Nephron (organoid): ENCODE measurements around the gene PDIA2.

ENCODE experiments used
- H3K27ac Mint-ChIP-seq, 3 experiments: 2 replicates each; pipeline ENCODE4 v1.8.0; 2020; ENCODE audit warnings: mixed read lengths in 3 of 3, mild to moderate bottlenecking in 2 of 3, moderate library complexity in 1 of 3
- H3K27me3 Mint-ChIP-seq: 2 replicates; pipeline ENCODE4 v1.8.0; 2021; ENCODE audit warnings: low read depth, mild to moderate bottlenecking, moderate library complexity, mixed read lengths
- H3K36me3 Mint-ChIP-seq: 2 replicates; pipeline ENCODE4 v1.8.0; 2020; ENCODE audit warnings: low read depth, mixed read lengths
- H3K4me1 Mint-ChIP-seq: 2 replicates; pipeline ENCODE4 v1.8.0; 2020; ENCODE audit warnings: mixed read lengths
- H3K4me3 Mint-ChIP-seq, 3 experiments: 2 replicates each; pipeline ENCODE4 v1.8.0; 2020; ENCODE audit warnings: mild to moderate bottlenecking in 3 of 3, mixed read lengths in 3 of 3, moderate library complexity in 2 of 3
- H3K9me3 Mint-ChIP-seq: 2 replicates; pipeline ENCODE4 v1.8.0; 2020; ENCODE audit warnings: mixed read lengths
- TF ChIP-seq, protein P1 (sequence below), 3 experiments: fragments of 200-600 bp; sonication (generic); IDR thresholded peaks; one replicate each; pipeline ENCODE4 v1.5.0; 2021; ENCODE audit warnings: antibody characterized with exemption in 3 of 3; ENCODE audit not compliant: unreplicated experiment in 3 of 3

PDIA2 gene

DNA sequence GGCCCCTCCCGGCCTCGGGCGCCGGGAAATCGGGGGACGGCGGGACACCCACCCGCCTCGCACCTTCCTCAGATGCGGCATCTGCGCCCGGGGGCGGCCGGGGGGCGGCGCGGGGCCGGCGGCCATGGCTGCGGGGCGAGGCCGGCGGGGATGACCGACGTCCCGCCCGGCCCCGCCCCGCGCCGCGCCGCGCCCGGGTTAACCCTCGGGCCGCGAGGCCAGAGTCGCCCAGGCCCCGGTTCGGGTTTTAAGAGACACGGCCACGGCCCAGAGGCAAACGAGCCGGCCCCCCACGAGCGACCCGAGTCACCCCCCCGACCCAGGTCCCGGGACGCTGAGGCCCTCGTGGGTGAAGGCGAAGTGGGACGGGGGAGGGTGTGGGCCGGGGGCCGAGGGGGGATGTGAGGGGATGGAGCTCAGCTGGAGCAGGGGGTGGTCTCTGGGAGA, 7.2 kb upstream of the PDIA2 start, which contains the start of gene RGS11:
RGS11 (minus strand) TSS at position 159 of the 447 bp plus-strand sequence; CDS start at position 126, 33 bp downstream.
- Mint-ChIP-seq H3K4me3 (peak within 1 kb of the TSS; percentile 77 to 80 (median 80)), H3K4me1 (no peaks in the 10 kb centered on the region), H3K27ac (no peak within 1 kb of the TSS), H3K9me3 (no peaks in the 10 kb centered on the region), H3K36me3 (no peaks in the 10 kb centered on the region), H3K27me3 (peaks cover 42% of the 10 kb centered on the region)
- TF ChIP-seq, protein P1, sequence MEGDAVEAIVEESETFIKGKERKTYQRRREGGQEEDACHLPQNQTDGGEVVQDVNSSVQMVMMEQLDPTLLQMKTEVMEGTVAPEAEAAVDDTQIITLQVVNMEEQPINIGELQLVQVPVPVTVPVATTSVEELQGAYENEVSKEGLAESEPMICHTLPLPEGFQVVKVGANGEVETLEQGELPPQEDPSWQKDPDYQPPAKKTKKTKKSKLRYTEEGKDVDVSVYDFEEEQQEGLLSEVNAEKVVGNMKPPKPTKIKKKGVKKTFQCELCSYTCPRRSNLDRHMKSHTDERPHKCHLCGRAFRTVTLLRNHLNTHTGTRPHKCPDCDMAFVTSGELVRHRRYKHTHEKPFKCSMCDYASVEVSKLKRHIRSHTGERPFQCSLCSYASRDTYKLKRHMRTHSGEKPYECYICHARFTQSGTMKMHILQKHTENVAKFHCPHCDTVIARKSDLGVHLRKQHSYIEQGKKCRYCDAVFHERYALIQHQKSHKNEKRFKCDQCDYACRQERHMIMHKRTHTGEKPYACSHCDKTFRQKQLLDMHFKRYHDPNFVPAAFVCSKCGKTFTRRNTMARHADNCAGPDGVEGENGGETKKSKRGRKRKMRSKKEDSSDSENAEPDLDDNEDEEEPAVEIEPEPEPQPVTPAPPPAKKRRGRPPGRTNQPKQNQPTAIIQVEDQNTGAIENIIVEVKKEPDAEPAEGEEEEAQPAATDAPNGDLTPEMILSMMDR (IDR thresholded peaks at IDR 0.05; ENCODE audit: unreplicated experiment in 3 of 3), result no peak

DNA sequence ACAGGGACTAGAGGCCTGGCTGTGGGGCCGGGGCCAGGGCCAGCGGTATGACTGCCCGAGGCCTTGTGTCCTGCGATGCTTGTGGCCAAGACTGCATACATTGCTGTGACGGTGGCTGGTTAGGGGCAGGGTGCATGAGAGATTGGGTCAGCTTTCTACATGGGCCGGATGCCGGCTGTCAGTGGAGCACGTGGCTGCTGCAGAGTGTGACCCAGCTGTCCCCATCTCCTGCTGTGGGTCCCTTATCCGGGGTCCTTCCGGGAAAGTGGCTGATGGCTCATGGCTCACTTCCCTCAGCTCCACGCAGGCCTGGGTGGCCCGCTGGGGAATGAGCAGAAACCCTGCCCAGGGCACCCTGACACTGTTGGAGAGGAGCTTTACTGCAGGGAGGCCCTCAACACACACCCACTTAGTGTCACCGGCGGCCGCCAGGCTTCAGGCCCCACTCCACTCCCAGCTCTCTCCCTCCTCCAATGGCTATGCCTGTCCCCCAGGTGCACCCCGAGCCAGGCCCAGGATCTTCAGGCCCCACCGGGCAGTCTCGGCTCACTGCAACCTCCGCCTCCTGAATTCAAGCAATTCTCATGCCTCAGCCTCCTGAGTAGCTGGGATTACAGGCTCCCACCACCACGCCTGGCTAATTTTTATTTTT, 6.4 kb upstream of the PDIA2 start:
- H3K4me1 Mint-ChIP-seq, result no peaks in the 10 kb centered on the region
- no peaks in the 10 kb centered on the region for H3K36me3 Mint-ChIP-seq
- no peak overlapping the region for H3K27ac Mint-ChIP-seq
- peaks cover 50% of the 10 kb centered on the region for H3K27me3 Mint-ChIP-seq
- peak overlapping the region; percentile 77 to 80 (median 80) for H3K4me3 Mint-ChIP-seq
- no peaks in the 10 kb centered on the region for H3K9me3 Mint-ChIP-seq
- TF ChIP-seq, protein P1 (IDR thresholded peaks at IDR 0.05; ENCODE audit: unreplicated experiment in 3 of 3), result no peak

- H3K4me3 Mint-ChIP-seq, result peak overlapping the region; percentile 16 to 60 (median 20)
- peaks cover 49% of the 10 kb centered on the region for H3K27me3 Mint-ChIP-seq
- H3K9me3 Mint-ChIP-seq, result no peaks in the 10 kb centered on the region
- TF ChIP-seq, protein P1 (IDR thresholded peaks at IDR 0.05; ENCODE audit: unreplicated experiment in 3 of 3), result no peak
- H3K4me1 Mint-ChIP-seq, result no peaks in the 10 kb centered on the region
- no peak overlapping the region for H3K27ac Mint-ChIP-seq
- no peaks in the 10 kb centered on the region for H3K36me3 Mint-ChIP-seq
Observed at GRCh38 chr16:278863-279366, 4.0 kb upstream of the PDIA2 start.

- no peaks in the 10 kb centered on the region for H3K9me3 Mint-ChIP-seq
- no peaks in the 10 kb centered on the region for H3K36me3 Mint-ChIP-seq
- no peak overlapping the region for H3K27ac Mint-ChIP-seq
- H3K27me3 Mint-ChIP-seq, result peaks cover 49% of the 10 kb centered on the region
- peak overlapping the region; percentile 10 to 60 (median 31) for H3K4me3 Mint-ChIP-seq
- H3K4me1 Mint-ChIP-seq, result no peaks in the 10 kb centered on the region
- TF ChIP-seq, protein P1 (IDR thresholded peaks at IDR 0.05; ENCODE audit: unreplicated experiment in 3 of 3), result no peak
Observed at GRCh38 chr16:279531-279930, 3.4 kb upstream of the PDIA2 start.

DNA sequence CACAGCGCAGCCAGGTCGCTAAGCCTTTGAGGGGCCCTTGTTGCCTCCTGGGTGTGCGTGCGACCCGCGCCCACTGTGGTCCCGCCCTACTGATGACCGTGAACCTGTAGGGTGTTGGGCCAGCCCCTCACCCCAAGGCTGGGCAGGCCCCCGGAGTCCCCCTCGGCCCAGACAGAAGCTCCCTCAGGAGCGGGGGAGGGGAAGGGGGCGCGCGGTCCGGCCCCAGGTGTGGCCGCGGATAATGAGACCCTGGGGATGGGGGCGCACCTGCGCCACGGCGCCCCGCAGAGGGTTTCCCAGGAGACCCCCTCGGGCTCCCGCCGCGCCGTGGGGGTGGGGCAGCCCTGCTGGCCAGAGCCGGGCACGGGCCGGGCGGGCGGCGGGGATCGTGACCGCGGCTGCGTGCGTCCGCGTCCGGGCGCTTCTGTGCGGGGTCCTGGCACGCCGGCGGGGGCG, 2.9 kb upstream of the PDIA2 start:
- Mint-ChIP-seq H3K27ac (no peak overlapping the region), H3K4me1 (no peaks in the 10 kb centered on the region), H3K4me3 (peak overlapping the region in 1 of 3 experiments; percentile 31), H3K27me3 (peaks cover 49% of the 10 kb centered on the region), H3K9me3 (no peaks in the 10 kb centered on the region), H3K36me3 (no peaks in the 10 kb centered on the region)
- TF ChIP-seq, protein P1 (IDR thresholded peaks at IDR 0.05; ENCODE audit: unreplicated experiment in 3 of 3), result no peak
